SK-N-MC (cell line): ENCODE results near the gene LRIG3.

ENCODE experiments used
- EZH2 ChIP-seq: fragments of 200-600 bp; sonication (generic); IDR thresholded peaks from one replicate; pipeline ENCODE4 v1.6.1; 2017; ENCODE audit warnings: antibody characterized with exemption
- FOXP2 ChIP-seq: optimal IDR thresholded peaks from 2 replicates; pipeline ENCODE3; 2011; ENCODE audit warnings: mild to moderate bottlenecking, moderate library complexity; ENCODE audit not compliant: insufficient read depth; ENCODE audit errors: extremely low read length, control extremely low read depth
- POLR2AphosphoS5 ChIP-seq: IDR thresholded peaks from 2 replicates; pipeline ENCODE4 v1.6.1; 2012; ENCODE audit warnings: mild to moderate bottlenecking, low read depth, low read length, borderline replicate concordance

DNA sequence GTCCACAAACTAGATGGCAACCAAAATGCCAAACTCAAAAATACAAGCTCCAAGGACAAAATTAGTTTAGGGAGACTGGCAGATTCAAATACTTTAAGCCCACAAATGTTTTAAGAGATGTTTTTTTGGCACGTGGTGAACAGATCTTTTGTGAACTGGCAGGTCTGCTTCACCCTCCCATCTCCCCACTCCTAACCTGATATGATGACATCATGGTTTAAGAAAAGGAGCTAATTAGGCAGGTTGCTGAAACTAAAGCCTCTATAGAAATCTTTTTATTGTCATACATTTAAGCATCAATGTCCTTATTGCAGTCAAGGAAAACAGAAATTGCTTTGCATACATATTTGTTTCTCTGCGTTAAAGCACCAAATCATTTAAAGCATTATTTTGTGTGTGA lies 5.8 kb downstream of the LRIG3 start:
- TF ChIP-seq EZH2 (no peak), FOXP2 (no peak), POLR2AphosphoS5 (no peak)
